ENCODE data around the gene CRACR2A.

CRACR2A gene

DNA sequence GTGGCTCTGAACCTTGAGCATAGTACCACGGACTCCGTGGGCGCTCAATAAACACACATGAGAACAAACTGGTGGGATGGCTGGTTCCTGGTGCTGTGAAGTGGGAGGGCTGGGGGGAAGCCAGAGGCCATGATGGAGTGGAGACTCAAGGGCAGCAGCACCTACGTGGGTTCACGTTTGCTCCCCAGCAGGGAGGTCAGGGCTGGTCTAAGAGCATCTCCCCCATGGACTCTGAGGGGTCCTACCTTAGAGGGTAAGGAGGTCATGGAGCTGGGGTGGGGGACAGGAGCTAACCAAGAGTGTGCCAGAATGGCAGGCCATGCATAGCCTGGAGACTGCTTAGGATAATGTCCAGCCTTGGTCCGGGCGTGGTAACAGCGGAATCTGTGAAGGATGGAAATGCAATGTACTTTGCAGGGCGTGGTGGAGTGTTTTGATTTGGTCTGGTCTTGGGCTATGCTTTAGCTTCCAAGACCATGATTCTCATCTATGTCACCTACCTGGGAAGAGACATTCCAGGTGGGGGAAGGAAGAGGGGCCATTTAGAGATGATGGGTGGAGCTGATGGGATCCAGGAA, 158.9 kb downstream of the CRACR2A start:
- no peak for DNase-seq

DNA sequence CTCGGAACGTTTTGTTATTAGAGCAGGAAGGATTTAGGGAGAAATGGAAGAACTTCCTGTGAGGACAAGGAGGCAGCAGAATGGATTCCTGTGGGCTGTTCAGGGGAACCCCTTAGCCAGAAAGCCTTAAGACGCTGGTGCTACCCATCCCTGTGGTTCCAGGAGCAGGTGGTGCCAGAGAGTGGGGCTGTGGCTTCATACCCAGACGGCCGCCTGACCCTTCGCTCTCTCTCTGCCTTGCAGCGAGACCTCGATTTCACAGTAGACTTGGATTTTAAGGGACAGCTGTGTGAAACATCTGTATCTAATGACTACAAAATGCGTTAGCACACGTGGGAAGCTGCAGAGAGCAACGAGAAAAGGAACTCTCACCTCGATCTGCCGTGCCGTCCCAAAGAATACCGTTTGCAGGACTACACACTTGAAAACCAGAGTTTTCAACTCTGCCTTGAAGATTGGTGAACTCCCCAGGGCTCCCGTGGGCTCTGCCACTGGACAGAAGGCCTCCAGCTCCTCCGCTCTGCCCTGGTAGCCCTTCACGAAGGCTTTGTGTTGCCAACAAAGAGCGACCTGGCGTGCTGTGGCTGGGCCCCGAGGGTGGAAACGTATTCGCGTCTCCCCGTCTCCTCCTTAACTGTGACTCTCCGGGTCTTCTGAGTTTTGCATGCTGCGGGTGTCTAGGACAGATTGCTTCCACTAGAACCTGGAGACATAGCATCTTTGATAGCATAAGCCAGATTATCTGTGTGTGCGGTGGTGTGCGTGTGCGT, 159.9 kb downstream of the CRACR2A start:
- DNase-seq = no peak

DNA sequence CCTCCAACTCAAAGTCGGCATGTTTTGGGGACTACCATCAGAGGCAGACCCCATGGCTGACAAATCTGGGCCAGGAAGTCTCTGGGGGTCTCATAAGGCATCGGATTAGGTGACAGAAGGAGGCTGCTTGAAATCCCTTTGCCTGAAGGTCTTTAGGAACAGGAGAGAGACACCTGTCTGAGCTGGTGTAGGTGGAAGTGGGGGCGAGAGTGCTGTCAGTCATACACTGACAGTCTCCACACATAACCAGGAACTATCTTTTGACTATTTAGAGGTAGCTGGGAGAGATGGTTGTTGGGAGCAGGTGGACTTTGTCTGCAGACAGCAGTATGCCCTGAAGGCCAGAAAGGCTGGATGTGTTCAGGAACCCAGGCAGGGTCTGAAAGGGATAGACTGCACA, 163.2 kb downstream of the CRACR2A start:
- DNase-seq = no peak

DNA sequence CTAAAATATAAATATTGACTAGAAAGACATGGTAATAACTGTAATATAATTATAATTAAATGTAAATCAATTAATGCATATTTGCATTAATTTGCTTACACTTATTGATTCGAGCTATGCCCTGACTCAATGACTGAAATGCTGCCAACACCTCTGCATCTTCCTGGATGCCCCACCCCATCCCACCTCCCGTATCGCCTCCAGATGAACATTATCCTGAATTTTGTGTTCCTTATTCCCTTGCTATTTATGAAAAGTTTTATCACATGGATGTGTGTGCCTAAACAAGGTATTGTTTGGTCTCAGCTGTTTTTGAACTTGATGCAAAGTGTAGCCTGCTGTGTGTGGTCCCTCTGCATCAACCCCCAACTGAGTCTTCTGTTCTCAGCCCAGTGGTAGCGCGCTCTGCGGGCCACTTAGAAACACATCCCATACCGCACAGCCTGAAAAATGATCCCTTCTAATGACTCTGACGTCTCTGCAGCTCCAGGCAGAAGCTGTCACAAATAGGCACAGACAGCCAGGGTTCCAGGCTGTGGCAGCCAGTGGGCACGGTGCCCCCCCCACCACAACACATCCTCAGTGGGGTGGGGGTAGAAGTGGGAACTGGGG, 165.4 kb downstream of the CRACR2A start:
- peak; percentile 4 for DNase-seq

DNA sequence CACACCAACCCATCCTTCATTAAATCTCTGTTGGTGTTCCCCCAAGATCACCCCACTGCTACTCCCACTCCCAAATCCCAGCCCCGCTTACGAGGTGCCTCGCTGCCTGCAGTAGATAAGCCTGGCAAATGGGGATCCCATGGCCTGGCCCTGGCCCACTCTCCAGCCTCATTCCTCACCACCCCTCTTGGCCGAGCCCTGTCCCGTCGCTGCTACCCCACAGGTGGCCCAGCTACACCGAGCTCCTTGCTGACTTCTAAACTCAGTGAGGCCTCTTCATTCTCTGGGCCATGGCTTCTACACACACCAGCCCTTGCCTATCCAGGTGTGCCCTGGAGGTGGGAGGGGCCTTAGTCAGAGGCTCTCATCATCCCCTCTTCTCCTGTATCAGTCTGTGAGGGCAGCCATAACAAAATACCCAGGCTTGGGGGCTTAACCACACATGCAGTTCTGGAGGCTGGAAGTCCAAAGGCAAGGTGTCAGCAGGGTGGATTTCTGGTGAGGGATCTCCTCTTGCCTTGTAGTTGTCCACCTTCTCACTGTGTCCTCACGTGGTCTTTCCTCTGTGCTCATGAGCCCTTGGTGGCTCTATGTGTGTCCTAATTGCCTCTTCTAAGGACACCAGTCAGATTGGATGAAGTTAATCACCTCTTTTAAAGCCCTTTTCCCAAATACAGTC, 169.1 kb downstream of the CRACR2A start:
- no peak for DNase-seq

DNA sequence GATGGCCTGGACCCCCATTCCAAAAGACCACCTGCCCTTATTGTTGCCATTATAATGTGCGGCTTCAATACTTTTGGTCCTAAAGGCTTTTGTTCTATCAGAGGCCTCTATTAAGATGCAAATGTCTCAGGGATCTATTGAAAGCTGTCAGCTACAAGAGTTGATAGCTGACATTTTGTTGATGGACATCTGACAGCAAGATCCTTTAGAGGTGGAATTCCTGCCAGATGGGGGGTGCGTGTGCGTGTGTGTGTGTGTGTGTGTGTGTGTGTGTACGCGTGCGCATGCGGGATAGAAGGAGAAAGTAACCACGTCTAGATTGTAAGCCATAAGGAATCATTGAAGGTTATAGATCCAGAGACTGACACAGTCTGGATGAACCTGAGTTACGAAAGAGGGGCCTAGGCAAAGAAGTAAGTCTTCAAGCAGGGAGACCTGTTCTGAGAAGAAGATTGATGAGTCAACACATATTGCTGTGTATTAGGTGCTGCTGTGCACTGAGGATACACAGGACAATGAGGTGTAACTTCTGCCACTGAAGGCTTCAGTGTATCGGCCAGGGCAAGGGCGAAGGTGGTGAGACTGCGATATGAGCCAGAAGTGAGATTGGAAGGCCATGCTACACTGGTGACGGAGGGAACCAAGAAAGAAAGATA, 172.7 kb downstream of the CRACR2A start:
- no peak for DNase-seq

DNA sequence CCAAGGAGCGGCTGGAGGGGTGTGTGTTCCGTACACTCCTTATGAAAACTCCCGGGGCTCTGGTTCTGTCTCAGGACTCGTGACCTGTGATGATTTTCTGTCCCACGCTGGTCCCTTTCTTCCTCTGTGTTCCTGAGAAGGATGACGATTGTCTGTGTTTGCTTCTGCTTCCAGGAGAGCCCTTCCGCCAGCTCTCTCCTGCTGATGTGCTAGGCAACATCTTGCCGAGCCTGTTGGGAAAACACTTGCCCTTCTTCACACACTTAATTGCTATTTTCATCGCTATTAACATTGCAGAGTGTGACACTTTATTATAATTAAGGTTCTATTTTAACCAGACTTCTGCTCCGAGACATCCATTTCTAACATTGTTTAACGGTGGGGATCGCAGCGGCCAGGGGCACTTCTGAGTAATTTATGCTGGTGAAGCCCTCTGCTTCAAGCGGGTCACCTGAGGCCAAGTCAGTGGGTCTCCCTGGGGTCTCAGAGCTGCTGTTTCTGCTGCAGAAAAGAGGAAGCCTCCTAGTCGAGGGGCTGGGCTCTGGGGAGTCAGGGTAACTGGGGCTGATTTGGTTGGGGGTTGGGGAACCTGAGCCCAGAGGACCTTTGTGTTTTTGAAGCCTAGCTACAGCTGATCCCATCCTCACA, 173.3 kb downstream of the CRACR2A start:
- DNase-seq = no peak

DNA sequence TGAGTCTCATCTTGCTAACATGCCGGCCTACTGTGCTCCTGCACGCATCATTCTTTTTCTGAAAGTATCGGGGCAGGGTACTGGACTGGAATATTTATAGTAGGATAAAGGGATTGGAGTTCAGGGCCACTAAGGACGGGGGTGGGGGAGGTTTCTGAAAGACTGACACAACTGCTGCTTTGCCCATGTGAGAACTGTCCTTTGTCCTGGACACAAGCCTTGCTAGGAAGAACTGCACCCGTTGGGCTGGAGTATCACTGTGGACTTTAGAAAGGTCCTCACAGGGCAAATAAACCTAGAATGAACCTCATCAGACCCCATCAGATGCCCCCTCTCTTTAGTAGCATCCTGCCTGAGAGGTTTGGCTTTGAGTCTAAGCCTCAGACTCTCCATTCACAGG, 174.4 kb downstream of the CRACR2A start:
- no peak for DNase-seq

DNA sequence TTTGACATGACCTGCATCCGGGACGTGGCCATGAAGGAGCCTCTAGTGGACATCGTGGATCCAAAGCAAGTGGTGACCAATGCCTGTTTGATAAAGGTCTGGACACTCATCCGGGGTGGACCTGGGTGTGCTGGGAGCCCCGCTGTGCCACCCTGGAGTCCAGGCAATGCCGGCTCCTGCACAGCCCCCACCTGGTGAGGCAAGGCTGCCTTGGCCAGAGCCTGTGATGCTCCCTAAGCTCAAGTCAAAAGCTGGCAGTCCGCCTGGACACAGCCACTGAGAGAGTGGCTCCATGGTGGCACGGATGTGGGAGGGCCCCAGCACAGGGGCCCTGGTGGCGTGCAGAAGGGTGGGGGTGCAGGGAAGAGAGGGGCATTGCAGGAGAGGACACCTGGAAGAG, 176.0 kb downstream of the CRACR2A start:
- no peak for DNase-seq

DNA sequence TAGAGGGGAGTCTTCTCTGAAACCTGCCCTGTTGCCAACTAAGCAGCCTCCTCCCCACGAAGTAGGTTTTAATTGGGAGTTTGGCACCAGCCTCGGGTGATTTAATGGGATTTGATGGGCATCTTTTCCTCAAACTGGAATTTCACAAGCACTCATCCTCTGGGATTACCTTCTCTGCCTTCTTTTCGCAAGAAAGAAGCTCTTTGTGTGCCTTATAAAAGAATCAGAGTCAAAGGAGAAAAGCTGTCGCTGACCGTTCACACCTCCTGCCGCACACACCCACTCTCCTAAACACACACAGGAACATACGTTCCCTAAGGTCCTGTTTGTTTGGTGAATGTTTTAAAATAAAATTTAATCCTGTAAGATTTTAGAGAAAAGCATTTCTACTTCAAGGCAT, 177.9 kb downstream of the CRACR2A start:
- no peak for DNase-seq

DNA sequence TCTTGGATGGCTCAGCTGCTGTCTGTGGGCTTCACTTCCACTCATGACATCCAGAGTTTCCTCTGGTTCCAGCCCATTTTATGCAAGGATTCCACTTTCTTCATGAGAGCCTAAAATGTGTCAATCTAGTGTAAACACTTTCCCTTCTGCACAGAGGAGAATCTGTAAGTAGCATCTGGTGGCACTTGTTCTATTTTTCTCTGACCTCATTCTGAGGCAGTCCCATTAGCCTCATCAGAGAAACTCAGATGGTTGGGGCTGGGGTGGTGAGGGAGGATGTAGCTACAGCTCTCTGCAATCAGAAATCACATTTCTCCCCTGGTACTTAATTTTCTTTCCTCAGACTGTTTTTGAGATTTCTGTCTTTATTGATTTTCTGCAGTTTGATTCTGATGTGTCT, 180.3 kb downstream of the CRACR2A start:
- DNase-seq = no peak

DNA sequence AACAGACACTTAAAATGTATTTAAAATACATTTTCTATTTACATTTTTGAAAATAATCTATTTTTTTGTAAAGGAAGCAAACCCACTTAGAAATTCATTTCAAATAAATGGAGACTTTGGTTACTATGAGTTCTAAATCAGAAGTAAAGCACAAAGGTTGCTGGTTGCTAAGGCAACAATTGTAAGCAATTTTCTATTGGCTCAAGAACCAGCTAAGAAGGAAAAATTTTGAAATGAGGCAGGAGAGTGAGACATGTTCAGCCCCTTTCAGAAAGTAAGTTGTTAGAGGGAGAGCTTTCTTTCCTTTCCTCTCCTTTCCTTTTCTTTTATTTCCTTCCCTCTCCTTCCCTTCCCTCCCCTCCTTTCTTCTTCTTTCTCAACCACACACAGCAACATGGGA, 181.2 kb downstream of the CRACR2A start:
- DNase-seq = no peak

DNA sequence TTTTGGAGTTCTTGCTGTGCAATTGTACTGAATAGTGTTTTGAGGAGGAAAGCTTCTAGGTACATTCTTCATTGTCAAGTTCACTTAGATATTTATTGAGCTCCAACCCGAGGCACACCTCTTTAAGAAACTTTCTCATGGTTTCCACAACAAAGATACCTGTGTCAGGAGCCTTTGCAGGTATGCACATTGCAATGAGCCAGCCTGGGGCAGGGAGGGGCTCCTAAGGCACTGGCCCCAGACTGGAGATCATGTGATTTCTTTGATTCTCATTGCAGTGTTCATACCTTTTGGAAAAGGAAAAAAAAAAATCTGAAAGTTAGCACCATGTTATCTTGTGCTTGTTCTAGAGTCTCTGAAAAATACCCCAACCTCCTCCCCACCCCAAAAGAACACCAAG, 181.6 kb downstream of the CRACR2A start:
- DNase-seq = no peak

DNA sequence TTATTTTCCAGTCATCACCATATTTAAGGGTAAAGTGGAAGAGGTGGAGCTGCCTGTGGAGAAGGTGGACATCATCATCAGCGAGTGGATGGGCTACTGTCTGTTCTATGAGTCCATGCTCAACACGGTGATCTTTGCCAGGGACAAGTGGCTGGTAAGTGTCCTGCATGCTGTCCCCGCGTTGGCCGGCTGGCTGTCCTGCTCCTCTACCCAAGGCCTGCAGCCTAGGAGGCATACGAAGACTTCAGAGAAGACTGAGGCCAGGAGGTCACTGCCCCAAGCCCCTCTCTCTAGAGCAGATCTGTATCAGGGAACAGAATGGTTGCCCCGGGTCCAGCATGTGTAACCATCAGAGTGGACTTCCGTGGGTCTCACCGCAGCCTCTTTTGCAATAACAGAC, 184.2 kb downstream of the CRACR2A start:
- DNase-seq = no peak

DNA sequence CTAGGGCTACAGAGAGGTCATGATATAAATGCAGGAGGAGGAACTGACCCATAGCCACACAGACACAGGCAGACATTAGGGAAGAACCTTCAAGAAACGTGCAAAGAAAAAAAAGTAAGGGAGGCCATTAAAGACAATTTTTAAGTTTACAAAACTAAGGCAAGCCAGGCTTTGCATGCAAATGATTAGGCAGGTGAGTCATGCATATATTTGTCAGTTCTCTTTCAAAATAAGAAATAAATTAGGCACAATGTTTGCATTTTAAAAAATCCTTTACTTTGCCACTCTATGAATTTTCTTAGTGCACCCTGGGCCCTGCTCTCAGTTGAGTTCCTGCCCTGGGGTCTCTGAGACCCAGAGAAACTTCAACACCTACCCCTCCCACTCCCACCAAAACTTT, 186.9 kb downstream of the CRACR2A start:
- no peak for DNase-seq

Measured in NCI-H2081 treated with DMSO at 0.1 percent for 48 hours (cell line).